HL-60 (cell line): Measurements from ENCODE around the gene ATP6V1F.

Source experiments
- DNase-seq, 2 experiments: peaks; one replicate each; pipeline ENCODE4 v3.0.0-alpha.2; 2010 to 2020; ENCODE audit warnings: low read depth in 1 of 2, low spot score in 1 of 2
- H3K27ac ChIP-seq: fragments of 250-450 bp; sonication (Bioruptor Pico); replicated peaks from 2 replicates; pipeline ENCODE4 v1.5.1; 2020; ENCODE audit warnings: mild to moderate bottlenecking, moderate library complexity
- H3K27me3 ChIP-seq: fragments of 250-450 bp; sonication (Bioruptor Pico); 2 replicates; pipeline ENCODE4 v1.5.1; 2021; ENCODE audit warnings: mild to moderate bottlenecking, moderate library complexity; ENCODE audit not compliant: insufficient read depth, poor library complexity, severe bottlenecking
- H3K4me3 ChIP-seq: replicated peaks from 2 replicates; pipeline ENCODE4 v1.5.1; 2011; ENCODE audit warnings: mild to moderate bottlenecking, control low read depth, low read length; ENCODE audit not compliant: insufficient read depth
- GABPA ChIP-seq: IDR thresholded peaks from 2 replicates; pipeline ENCODE4 v1.6.1; 2012; ENCODE audit warnings: low read depth
- POLR2AphosphoS5 ChIP-seq: IDR thresholded peaks from 2 replicates; pipeline ENCODE4 v1.6.1; 2012; ENCODE audit warnings: low read depth
- SPI1 ChIP-seq: IDR thresholded peaks from 2 replicates; pipeline ENCODE4 v1.6.1; 2012; ENCODE audit warnings: low read depth, mild to moderate bottlenecking, borderline replicate concordance
- long read RNA-seq: library from polyadenylated mRNA; unstranded; transcript quantifications from one replicate; pipeline ENCODE4 v2.0.0, GENCODE V29; 2020
- TF ChIP-seq, protein P1 (sequence below): IDR thresholded peaks from one replicate; pipeline ENCODE4 v1.5.1; 2011; ENCODE audit warnings: low read length, control low read depth, inconsistent platforms; ENCODE audit not compliant: insufficient read depth
- TF ChIP-seq, protein P2 (sequence below): IDR thresholded peaks from 2 replicates; pipeline ENCODE4 v1.6.1; 2012; ENCODE audit warnings: low read depth; ENCODE audit not compliant: insufficient replicate concordance

Gene ATP6V1F, protein sequence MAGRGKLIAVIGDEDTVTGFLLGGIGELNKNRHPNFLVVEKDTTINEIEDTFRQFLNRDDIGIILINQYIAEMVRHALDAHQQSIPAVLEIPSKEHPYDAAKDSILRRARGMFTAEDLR
- long read RNA-seq, transcript ATP6V1F-201 (2 exons, 704 nt): major isoform, 24 of 26 reads
- long read RNA-seq, partial matches to known transcripts: 0 of 26 reads
- long read RNA-seq, other reads (novel, unspliced or antisense): 2 of 26 reads

DNA sequence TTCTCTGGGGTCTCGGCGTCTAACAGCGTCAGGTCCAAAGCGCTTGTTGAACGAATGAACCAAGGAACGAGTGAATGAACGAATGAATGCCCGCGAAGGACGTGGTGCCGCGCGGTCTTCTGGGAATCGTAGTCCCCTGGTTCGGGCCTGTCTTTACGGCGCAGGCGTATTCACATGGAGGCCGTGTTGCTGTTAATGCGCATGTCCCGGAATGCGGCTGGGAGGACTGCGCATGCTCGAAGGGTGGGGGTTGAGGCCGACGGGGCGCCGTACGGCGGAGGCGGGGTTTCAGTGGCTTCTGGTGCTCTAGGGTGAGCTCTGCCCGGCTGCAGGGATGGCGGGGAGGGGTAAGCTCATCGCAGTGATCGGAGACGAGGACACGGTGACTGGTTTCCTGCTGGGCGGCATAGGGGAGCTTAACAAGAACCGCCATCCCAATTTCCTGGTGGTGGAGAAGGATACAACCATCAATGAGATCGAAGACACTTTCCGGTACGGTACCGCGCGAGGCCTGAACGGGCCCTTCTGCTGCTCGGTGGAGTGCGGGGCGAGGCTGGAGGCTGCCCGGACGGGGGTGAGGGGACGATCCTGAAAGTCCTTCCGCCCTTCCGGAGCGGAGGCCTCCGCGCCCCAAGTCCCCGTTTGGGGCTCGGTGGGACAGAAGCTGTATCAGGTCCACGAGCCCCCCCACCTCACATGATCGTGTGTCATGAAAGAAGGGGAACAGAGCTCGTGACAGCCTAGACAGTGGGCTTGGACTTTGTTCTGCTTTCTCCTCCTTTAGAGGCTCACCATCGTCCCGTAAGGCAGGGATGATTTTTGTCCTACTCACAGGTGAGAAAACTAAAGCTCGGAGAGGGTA, at the start of gene ATP6V1F:
TSS of gene ATP6V1F (plus strand) at position 286 of the 862 bp plus-strand sequence. CDS start at position 335, 49 bp downstream.
- Histone ChIP-seq H3K4me3 (peak within 1 kb of the TSS; percentile 92), H3K27me3 (no peaks in the 10 kb centered on the region), H3K27ac (peak within 1 kb of the TSS; percentile 78)
- TF ChIP-seq GABPA: no peak
- TF ChIP-seq POLR2AphosphoS5: peak; percentile 20; the same call in 1 of the 2 replicates
- DNase-seq: peak; percentile 94 to 98

DNA sequence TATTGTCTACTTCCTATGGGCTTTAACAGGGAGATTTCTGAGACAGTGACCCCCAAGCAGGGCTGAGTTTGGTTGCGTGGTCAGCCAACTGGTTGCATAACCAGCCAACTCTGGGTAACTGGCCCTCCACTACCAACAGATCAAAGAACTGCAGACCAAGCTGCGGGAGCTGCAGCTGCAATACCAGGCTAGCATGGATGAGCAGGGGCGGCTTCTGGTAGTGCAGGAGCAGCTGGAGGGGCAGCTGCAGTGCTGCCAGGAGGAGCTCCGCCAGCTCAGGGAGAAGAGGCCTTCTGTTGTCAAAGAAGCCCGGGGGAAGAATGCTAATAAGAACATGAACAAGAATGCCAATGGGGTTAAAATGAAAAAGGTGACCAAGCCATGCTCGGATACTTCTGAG, 48.2 kb upstream of the ATP6V1F start:
- DNase-seq: no peak
- Histone ChIP-seq H3K27ac (no peak overlapping the region), H3K27me3 (no peaks in the 10 kb centered on the region), H3K4me3 (no peak overlapping the region)
- TF ChIP-seq, protein P1, sequence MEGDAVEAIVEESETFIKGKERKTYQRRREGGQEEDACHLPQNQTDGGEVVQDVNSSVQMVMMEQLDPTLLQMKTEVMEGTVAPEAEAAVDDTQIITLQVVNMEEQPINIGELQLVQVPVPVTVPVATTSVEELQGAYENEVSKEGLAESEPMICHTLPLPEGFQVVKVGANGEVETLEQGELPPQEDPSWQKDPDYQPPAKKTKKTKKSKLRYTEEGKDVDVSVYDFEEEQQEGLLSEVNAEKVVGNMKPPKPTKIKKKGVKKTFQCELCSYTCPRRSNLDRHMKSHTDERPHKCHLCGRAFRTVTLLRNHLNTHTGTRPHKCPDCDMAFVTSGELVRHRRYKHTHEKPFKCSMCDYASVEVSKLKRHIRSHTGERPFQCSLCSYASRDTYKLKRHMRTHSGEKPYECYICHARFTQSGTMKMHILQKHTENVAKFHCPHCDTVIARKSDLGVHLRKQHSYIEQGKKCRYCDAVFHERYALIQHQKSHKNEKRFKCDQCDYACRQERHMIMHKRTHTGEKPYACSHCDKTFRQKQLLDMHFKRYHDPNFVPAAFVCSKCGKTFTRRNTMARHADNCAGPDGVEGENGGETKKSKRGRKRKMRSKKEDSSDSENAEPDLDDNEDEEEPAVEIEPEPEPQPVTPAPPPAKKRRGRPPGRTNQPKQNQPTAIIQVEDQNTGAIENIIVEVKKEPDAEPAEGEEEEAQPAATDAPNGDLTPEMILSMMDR: no peak
- TF ChIP-seq POLR2AphosphoS5 (no peak), GABPA (no peak), SPI1 (no peak)
- TF ChIP-seq, protein P2, sequence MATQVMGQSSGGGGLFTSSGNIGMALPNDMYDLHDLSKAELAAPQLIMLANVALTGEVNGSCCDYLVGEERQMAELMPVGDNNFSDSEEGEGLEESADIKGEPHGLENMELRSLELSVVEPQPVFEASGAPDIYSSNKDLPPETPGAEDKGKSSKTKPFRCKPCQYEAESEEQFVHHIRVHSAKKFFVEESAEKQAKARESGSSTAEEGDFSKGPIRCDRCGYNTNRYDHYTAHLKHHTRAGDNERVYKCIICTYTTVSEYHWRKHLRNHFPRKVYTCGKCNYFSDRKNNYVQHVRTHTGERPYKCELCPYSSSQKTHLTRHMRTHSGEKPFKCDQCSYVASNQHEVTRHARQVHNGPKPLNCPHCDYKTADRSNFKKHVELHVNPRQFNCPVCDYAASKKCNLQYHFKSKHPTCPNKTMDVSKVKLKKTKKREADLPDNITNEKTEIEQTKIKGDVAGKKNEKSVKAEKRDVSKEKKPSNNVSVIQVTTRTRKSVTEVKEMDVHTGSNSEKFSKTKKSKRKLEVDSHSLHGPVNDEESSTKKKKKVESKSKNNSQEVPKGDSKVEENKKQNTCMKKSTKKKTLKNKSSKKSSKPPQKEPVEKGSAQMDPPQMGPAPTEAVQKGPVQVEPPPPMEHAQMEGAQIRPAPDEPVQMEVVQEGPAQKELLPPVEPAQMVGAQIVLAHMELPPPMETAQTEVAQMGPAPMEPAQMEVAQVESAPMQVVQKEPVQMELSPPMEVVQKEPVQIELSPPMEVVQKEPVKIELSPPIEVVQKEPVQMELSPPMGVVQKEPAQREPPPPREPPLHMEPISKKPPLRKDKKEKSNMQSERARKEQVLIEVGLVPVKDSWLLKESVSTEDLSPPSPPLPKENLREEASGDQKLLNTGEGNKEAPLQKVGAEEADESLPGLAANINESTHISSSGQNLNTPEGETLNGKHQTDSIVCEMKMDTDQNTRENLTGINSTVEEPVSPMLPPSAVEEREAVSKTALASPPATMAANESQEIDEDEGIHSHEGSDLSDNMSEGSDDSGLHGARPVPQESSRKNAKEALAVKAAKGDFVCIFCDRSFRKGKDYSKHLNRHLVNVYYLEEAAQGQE: no peak

DNA sequence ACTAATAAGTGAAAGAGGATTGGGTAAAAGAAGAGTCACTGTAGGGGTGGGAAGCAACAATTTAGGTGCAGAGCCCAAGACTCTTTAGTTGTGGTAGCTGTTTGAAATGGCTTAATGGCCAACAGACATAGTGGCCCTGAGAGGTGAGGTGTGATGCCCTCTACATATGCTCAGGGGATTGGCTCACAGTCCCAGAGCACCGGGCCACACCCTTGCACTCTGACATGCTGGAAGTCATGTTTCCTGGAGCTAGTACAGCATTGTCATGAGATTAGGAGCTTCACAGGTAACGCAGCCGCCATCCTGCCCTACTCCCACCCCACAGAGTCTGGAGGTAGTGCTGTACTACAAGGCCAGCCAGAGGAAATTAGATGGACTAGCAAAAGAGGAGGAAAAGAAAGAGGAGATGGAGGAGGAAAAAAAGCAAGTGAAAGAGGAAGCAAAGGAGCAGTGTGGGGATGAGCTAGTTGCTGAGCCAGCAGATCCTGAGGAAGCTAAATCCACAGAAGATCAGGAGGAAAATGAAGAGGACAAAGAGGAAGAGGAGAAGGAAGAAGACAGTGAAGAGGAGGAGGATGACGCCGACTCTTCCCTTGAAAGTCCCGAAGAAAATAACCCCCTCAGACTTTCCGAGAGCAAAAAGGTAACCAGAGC, 47.2 kb upstream of the ATP6V1F start:
- H3K27me3 ChIP-seq: no peaks in the 10 kb centered on the region
- no peak for DNase-seq

More for the DNA sequence above, 47.2 kb upstream of the ATP6V1F start:
- Histone ChIP-seq H3K27ac (no peak overlapping the region), H3K4me3 (no peak overlapping the region)
- peak; percentile 66 for TF ChIP-seq SPI1
- no peak for TF ChIP-seq GABPA
- TF ChIP-seq, protein P2: no peak
- TF ChIP-seq, protein P1: no peak
- TF ChIP-seq POLR2AphosphoS5: no peak
